A549 (cell line): ENCODE data around the gene PAM. TPM values are rescaled to one million over a fixed set of nuclear protein-coding genes. Genes with fewer than 3 reads are reported as not detected.

Experiments
- ATAC-seq, 2 experiments: fragments of 200-7000 bp in 1 of 2; fragments of >200 bp in 1 of 2; cut with Nextera tagmentation in 1 of 2; cut with Tn5 transposase in 1 of 2; 3 replicates each; pipeline versions ENCODE4 v1.8.0 to v1.9.1; 2018 to 2020; ENCODE audit warnings: mild to moderate bottlenecking in 1 of 2, moderate library complexity in 1 of 2
- CTCF ChIA-PET: fragments of 300-600 bp; sonication (Branson Sonifier 250); formaldehyde crosslinking; extraction: SDS; loops from one replicate; lab custom pipeline; 2021; ENCODE audit warnings: antibody characterized with exemption, inconsistent platforms; lab: Yijun Ruan, JAX
- POLR2A ChIA-PET: fragments of 350-600 bp; formaldehyde crosslinking; extraction: SDS; loops from one replicate; lab custom pipeline; 2021; ENCODE audit warnings: antibody characterized with exemption, inconsistent platforms; lab: Yijun Ruan, JAX
- DNase-seq, 2 experiments: peaks; one replicate each; pipeline versions ENCODE4 v3.0.0 to v3.0.0-alpha.2; 2011 to 2016; ENCODE audit warnings: low read depth in 1 of 2, low spot score in 1 of 2
- FAIRE-seq: peaks from 2 replicates; lab custom pipeline; 2011; peaks lifted over from hg19 to GRCh38; lab: Jason Lieb, UNC
- H3K27ac ChIP-seq, 2 experiments: fragments of >200 bp; sonication (Bioruptor Twin); formaldehyde crosslinking; 3 replicates each; pipeline ENCODE4 v1.5.1; 2016 to 2017
- H3K4me1 ChIP-seq: fragments of >200 bp; sonication (Bioruptor Twin); formaldehyde crosslinking; 3 replicates; pipeline ENCODE4 v1.6.1; 2016
- H3K4me2 ChIP-seq: fragments of >200 bp; sonication (Bioruptor Twin); formaldehyde crosslinking; 3 replicates; pipeline ENCODE4 v1.6.1; 2016
- H3K4me3 ChIP-seq: fragments of >200 bp; sonication (Bioruptor Twin); formaldehyde crosslinking; 3 replicates; pipeline ENCODE4 v1.5.1; 2016
- H3K9me3 ChIP-seq: fragments of >200 bp; sonication (Bioruptor Twin); formaldehyde crosslinking; 3 replicates; pipeline ENCODE4 v1.6.1; 2016
- BHLHE40 ChIP-seq: IDR thresholded peaks from 2 replicates; pipeline ENCODE4 v1.6.1; 2012; ENCODE audit warnings: low read depth, low read length, inconsistent platforms
- CEBPB ChIP-seq, 2 experiments: fragments of >200 bp in 1 of 2; sonication (Bioruptor Twin) in 1 of 2; formaldehyde crosslinking in 1 of 2; IDR thresholded peaks; 2 replicates each; pipeline ENCODE4 v1.6.1; 2012 to 2016
- CHD2 ChIP-seq: fragments of 150-350 bp; IDR thresholded peaks from 2 replicates; pipeline ENCODE4 v1.6.1; 2014; ENCODE audit warnings: low read length; ENCODE audit not compliant: partially characterized antibody
- EHMT2 ChIP-seq: fragments of 200-600 bp; sonication (generic); IDR thresholded peaks from 2 replicates; pipeline ENCODE4 v1.6.1; 2016; ENCODE audit warnings: antibody characterized with exemption, low read depth, mild to moderate bottlenecking, moderate library complexity
- ELK1 ChIP-seq: fragments of 150-350 bp; IDR thresholded peaks from 2 replicates; pipeline ENCODE4 v1.6.1; 2014; ENCODE audit warnings: low read depth, mild to moderate bottlenecking, low read length
- ESRRA ChIP-seq: fragments of 150-350 bp; IDR thresholded peaks from 2 replicates; pipeline ENCODE4 v1.6.1; 2014; ENCODE audit warnings: mild to moderate bottlenecking, low read length, borderline replicate concordance
- FOXS1 ChIP-seq: fragments of 250-450 bp; sonication (Bioruptor Pico); IDR thresholded peaks from 2 replicates; pipeline ENCODE4 v1.5.0; 2020; ENCODE audit warnings: mild to moderate bottlenecking, moderate library complexity
- HEYL ChIP-seq: fragments of 250-450 bp; sonication (Bioruptor Pico); IDR thresholded peaks from 2 replicates; pipeline ENCODE4 v1.8.0; 2021; ENCODE audit warnings: mild to moderate bottlenecking, moderate library complexity
- HOXB13 ChIP-seq: fragments of 250-450 bp; sonication (Bioruptor Pico); IDR thresholded peaks from 2 replicates; pipeline ENCODE4 v1.5.0; 2020; ENCODE audit warnings: low read depth, mild to moderate bottlenecking, moderate library complexity
- JUN ChIP-seq, 2 experiments: fragments of >200 bp; sonication (Bioruptor Twin); formaldehyde crosslinking; IDR thresholded peaks; 2 replicates in 1 of 2; 3 replicates in 1 of 2; pipeline ENCODE4 v1.6.1; 2016 to 2017
- JUNB ChIP-seq: fragments of >200 bp; sonication (Bioruptor Twin); formaldehyde crosslinking; IDR thresholded peaks from 2 replicates; pipeline ENCODE4 v1.6.1; 2016
- KDM1A ChIP-seq: fragments of 200-600 bp; sonication (generic); IDR thresholded peaks from 2 replicates; pipeline ENCODE4 v1.6.1; 2016; ENCODE audit warnings: low read depth, mild to moderate bottlenecking
- KDM5A ChIP-seq: fragments of 200-600 bp; sonication (generic); IDR thresholded peaks from 2 replicates; pipeline ENCODE4 v1.6.1; 2016; ENCODE audit warnings: antibody characterized with exemption, mild to moderate bottlenecking
- MAZ ChIP-seq: fragments of 150-350 bp; IDR thresholded peaks from 2 replicates; pipeline ENCODE4 v1.6.1; 2014; ENCODE audit warnings: antibody characterized with exemption, low read depth, low read length, borderline replicate concordance
- NR3C1 ChIP-seq: fragments of >200 bp; sonication (Bioruptor Twin); formaldehyde crosslinking; IDR thresholded peaks from 3 replicates; pipeline ENCODE4 v1.6.1; 2017
- POLR2AphosphoS2 ChIP-seq: conservative IDR thresholded peaks from 2 replicates; pipeline ENCODE4 v1.6.1; 2012; ENCODE audit warnings: low read length, improper control_type of control experiment, inconsistent platforms
- RAD21 ChIP-seq, 2 experiments: fragments of >200 bp in 1 of 2; sonication (Bioruptor Twin) in 1 of 2; formaldehyde crosslinking in 1 of 2; IDR thresholded peaks in 1 of 2; conservative IDR thresholded peaks in 1 of 2; 2 replicates in 1 of 2; 3 replicates in 1 of 2; pipeline ENCODE4 v1.6.1; 2012 to 2018; ENCODE audit warnings: inconsistent platforms in 1 of 2
- RARB ChIP-seq: fragments of 250-450 bp; sonication (Bioruptor Pico); IDR thresholded peaks from 2 replicates; pipeline ENCODE4 v1.8.0; 2021; ENCODE audit warnings: mild to moderate bottlenecking, moderate library complexity
- RCOR1 ChIP-seq: fragments of 150-350 bp; IDR thresholded peaks from 2 replicates; pipeline ENCODE4 v1.6.1; 2014; ENCODE audit warnings: antibody characterized with exemption, low read length, low read depth
- REST ChIP-seq: fragments of 200-600 bp; sonication (generic); IDR thresholded peaks from 2 replicates; pipeline ENCODE4 v1.6.1; 2016; ENCODE audit warnings: antibody characterized with exemption, mild to moderate bottlenecking, moderate library complexity
- RFX5 ChIP-seq: fragments of 450-650 bp; IDR thresholded peaks from 2 replicates; pipeline ENCODE4 v1.7.1; 2014; ENCODE audit warnings: antibody characterized with exemption, mild to moderate bottlenecking, moderate library complexity
- TFCP2L1 ChIP-seq: fragments of 250-450 bp; sonication (Bioruptor Pico); IDR thresholded peaks from 2 replicates; pipeline ENCODE4 v1.5.0; 2021; ENCODE audit warnings: mild to moderate bottlenecking
- ZNF302 ChIP-seq: fragments of 250-450 bp; sonication (Bioruptor Pico); IDR thresholded peaks from 2 replicates; pipeline ENCODE4 v1.9.0; 2021; ENCODE audit warnings: inconsistent platforms, mild to moderate bottlenecking, moderate library complexity
- ZSCAN20 ChIP-seq: fragments of 250-450 bp; sonication (Bioruptor Pico); IDR thresholded peaks from 2 replicates; pipeline ENCODE4 v1.8.0; 2022; ENCODE audit warnings: mild to moderate bottlenecking, moderate library complexity
- WGBS: methylation state at CpG from one replicate; pipeline ENCODE4 v1.1.6; 2017; ENCODE audit errors: missing lambda C conversion rate; 5-methylcytosine and 5-hydroxymethylcytosine counted together
- polyA plus RNA-seq, 4 experiments: library from polyadenylated mRNA; depleted of rRNA in 3 of 4; stranded (reverse); fragments of >200 nt; fragmentation: RNase III in 1 of 4; extraction: RNeasy Plus Mini Kit Qiagen cat#74134 plus additional on column Dnase treatment in 1 of 4; gene quantifications; 2 replicates in 3 of 4; 3 replicates in 1 of 4; pipeline ENCODE4 v1.2.3, GENCODE V29; 2011 to 2017
- TF ChIP-seq, protein P1 (sequence below): fragments of 250-450 bp; sonication (Bioruptor Pico); IDR thresholded peaks from 2 replicates; pipeline ENCODE4 v1.5.0; 2021; ENCODE audit warnings: mild to moderate bottlenecking, moderate library complexity, borderline replicate concordance
- TF ChIP-seq, protein P2 (sequence below): fragments of >200 bp; sonication (Bioruptor Twin); formaldehyde crosslinking; IDR thresholded peaks from 2 replicates; pipeline ENCODE4 v1.6.1; 2016
- TF ChIP-seq, protein P3 (sequence below): IDR thresholded peaks from 2 replicates; pipeline ENCODE4 v1.6.1; 2012; ENCODE audit warnings: low read depth, borderline replicate concordance
- TF ChIP-seq, protein P4 (sequence below): fragments of >200 bp; sonication (Bioruptor Twin); formaldehyde crosslinking; IDR thresholded peaks from 3 replicates; pipeline ENCODE4 v1.5.1; 2016

Gene PAM
- polyA plus RNA-seq, 2 of the 4 experiments (the other 2 are of a cell fraction) = 21.5 to 25.1 TPM

GRCh38 chr5:102874054-102874453 lies 118.9 kb downstream of the PAM start:
- ATAC-seq (no peak), FAIRE-seq (no peak), DNase-seq (no peak)
- ChIA-PET POLR2A (no interaction called here), CTCF (no interaction called here)
- Histone ChIP-seq H3K4me1 (no peaks in the 10 kb centered on the region), H3K27ac (no peak overlapping the region), H3K4me3 (no peak overlapping the region), H3K9me3 (no peaks in the 10 kb centered on the region), H3K4me2 (no peak overlapping the region)
- TF ChIP-seq CEBPB (IDR thresholded peaks at IDR 0.05) = no peak
- no peak for TF ChIP-seq ZSCAN20 (CRISPR knock-in tag)
- no peak for TF ChIP-seq ZNF302 (CRISPR knock-in tag)
- no peak for TF ChIP-seq POLR2AphosphoS2
- TF ChIP-seq, protein P1, sequence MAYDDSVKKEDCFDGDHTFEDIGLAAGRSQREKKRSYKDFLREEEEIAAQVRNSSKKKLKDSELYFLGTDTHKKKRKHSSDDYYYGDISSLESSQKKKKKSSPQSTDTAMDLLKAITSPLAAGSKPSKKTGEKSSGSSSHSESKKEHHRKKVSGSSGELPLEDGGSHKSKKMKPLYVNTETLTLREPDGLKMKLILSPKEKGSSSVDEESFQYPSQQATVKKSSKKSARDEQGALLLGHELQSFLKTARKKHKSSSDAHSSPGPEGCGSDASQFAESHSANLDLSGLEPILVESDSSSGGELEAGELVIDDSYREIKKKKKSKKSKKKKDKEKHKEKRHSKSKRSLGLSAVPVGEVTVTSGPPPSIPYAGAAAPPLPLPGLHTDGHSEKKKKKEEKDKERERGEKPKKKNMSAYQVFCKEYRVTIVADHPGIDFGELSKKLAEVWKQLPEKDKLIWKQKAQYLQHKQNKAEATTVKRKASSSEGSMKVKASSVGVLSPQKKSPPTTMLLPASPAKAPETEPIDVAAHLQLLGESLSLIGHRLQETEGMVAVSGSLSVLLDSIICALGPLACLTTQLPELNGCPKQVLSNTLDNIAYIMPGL (CRISPR knock-in tag) = no peak
- TF ChIP-seq KDM5A = no peak
- no peak for TF ChIP-seq KDM1A
- TF ChIP-seq, protein P2, sequence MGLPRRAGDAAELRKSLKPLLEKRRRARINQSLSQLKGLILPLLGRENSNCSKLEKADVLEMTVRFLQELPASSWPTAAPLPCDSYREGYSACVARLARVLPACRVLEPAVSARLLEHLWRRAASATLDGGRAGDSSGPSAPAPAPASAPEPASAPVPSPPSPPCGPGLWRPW = no peak
- TF ChIP-seq JUNB = no peak
- TF ChIP-seq RARB = no peak
- no peak for TF ChIP-seq BHLHE40
- TF ChIP-seq HEYL (CRISPR knock-in tag) = no peak
- TF ChIP-seq RFX5 = no peak
- TF ChIP-seq FOXS1 (CRISPR knock-in tag) = no peak
- TF ChIP-seq CHD2 = no peak
- TF ChIP-seq NR3C1 = no peak
- no peak for TF ChIP-seq JUN (IDR thresholded peaks at IDR 0.05)
- TF ChIP-seq ELK1 = no peak
- TF ChIP-seq RAD21 (conservative IDR thresholded peaks at IDR 0.05 in 1 of 2, IDR thresholded peaks at IDR 0.05 in 1 of 2) = no peak
- TF ChIP-seq, protein P3, sequence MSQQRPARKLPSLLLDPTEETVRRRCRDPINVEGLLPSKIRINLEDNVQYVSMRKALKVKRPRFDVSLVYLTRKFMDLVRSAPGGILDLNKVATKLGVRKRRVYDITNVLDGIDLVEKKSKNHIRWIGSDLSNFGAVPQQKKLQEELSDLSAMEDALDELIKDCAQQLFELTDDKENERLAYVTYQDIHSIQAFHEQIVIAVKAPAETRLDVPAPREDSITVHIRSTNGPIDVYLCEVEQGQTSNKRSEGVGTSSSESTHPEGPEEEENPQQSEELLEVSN = no peak
- 50% methylated on average over 5 of the region's 5 CpGs for WGBS

DNA sequence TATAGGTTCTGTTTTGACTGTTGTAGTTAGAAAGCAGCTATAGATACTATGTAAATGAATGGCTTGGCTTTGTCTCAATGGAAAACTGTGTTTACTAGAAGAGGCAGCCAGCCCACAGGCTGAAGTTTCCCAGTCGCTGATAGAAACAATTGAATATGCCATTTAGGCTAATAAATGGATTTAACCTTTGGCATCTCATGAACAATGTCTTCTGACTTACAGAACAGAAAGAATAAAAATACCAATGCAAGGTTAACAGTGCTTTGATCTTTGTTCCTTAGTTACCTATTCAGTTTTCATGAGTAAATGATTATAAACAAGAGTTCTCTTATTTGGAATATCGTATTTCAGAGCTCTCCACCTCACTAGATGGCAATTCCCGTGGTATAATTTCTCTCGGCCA lies 120.6 kb downstream of the PAM start:
- TF ChIP-seq ESRRA (no peak), TFCP2L1 (CRISPR knock-in tag) (no peak), FOXS1 (CRISPR knock-in tag) (no peak), RCOR1 (no peak), HOXB13 (CRISPR knock-in tag) (no peak), MAZ (no peak), EHMT2 (no peak), REST (no peak)
- TF ChIP-seq, protein P1 (CRISPR knock-in tag) = no peak
- TF ChIP-seq, protein P4, sequence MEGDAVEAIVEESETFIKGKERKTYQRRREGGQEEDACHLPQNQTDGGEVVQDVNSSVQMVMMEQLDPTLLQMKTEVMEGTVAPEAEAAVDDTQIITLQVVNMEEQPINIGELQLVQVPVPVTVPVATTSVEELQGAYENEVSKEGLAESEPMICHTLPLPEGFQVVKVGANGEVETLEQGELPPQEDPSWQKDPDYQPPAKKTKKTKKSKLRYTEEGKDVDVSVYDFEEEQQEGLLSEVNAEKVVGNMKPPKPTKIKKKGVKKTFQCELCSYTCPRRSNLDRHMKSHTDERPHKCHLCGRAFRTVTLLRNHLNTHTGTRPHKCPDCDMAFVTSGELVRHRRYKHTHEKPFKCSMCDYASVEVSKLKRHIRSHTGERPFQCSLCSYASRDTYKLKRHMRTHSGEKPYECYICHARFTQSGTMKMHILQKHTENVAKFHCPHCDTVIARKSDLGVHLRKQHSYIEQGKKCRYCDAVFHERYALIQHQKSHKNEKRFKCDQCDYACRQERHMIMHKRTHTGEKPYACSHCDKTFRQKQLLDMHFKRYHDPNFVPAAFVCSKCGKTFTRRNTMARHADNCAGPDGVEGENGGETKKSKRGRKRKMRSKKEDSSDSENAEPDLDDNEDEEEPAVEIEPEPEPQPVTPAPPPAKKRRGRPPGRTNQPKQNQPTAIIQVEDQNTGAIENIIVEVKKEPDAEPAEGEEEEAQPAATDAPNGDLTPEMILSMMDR = no peak
- ChIA-PET POLR2A (no interaction called here), CTCF (no interaction called here)
- DNase-seq = no peak
- no peak for FAIRE-seq
- no peak for ATAC-seq
- Histone ChIP-seq H3K27ac (no peak overlapping the region), H3K4me2 (no peak overlapping the region), H3K4me3 (no peak overlapping the region), H3K4me1 (no peaks in the 10 kb centered on the region), H3K9me3 (no peaks in the 10 kb centered on the region)
- 40% methylated on average over 4 of the region's 4 CpGs for WGBS
